HCT116 (cell line): ENCODE measurements around the gene ZNF385A. TPM values are rescaled to one million over a fixed set of nuclear protein-coding genes. Genes with fewer than 3 reads are reported as not detected.
"Not testable (repeated sequence)": the region's sequence is repeated elsewhere in the genome, so short reads cannot be mapped to it uniquely, and the experiment has no call there.

Source experiments
- ATAC-seq: fragments of 200-7000 bp; cut with Tn5 transposase; 2 replicates; pipeline ENCODE4 v1.9.1; 2020; ENCODE audit warnings: mild to moderate bottlenecking, moderate library complexity
- BruUV-seq: library from RNA; stranded (reverse); fragments of 400-500 nt; replicated peaks from 2 replicates; lab custom pipeline; 2021; lab: Mats Ljungman, UMichigan
- CTCF ChIA-PET: fragments of 300-600 bp; sonication (Branson Sonifier 250); formaldehyde crosslinking; loops from one replicate; lab custom pipeline; 2021; ENCODE audit warnings: antibody characterized with exemption; lab: Charles Lee
- POLR2A ChIA-PET: fragments of 300-600, 350-600 bp; sonication (Branson Sonifier 250); formaldehyde crosslinking; loops from one replicate; lab custom pipeline; 2021; ENCODE audit warnings: antibody characterized with exemption; lab: Charles Lee
- RAD21 ChIA-PET, 2 experiments: fragments of 300-600 bp; sonication (Branson Sonifier 250); formaldehyde crosslinking; loops; one replicate each; lab custom pipeline; 2023; ENCODE audit warnings: low total read pairs in 2 of 2; ENCODE audit not compliant: uncharacterized antibody in 2 of 2, unreplicated experiment in 2 of 2, low non-redundant PET in 1 of 2; lab: Charles Lee
- DNase-seq: peaks from one replicate; pipeline ENCODE4 v3.0.0-alpha.2; 2010; ENCODE audit warnings: low read depth, low spot score
- H2AFZ ChIP-seq: fragments of 200-600 bp; shearing (Covaris generic), sonication (generic); 2 replicates; pipeline ENCODE4 v1.6.1; 2017; ENCODE audit warnings: low read depth, mixed run types, mixed read lengths, antibody characterized with exemption, low read length; ENCODE audit not compliant: poor library complexity, severe bottlenecking
- H3K27ac ChIP-seq: 2 replicates; pipeline ENCODE4 v1.5.1; 2012; ENCODE audit warnings: low read depth, low read length
- H3K27me3 ChIP-seq: fragments of 200-600 bp; sonication (generic); 2 replicates; pipeline ENCODE4 v1.6.1; 2016; ENCODE audit warnings: mixed run types, low read length, mixed read lengths; ENCODE audit not compliant: insufficient read depth
- H3K36me3 ChIP-seq, 2 experiments: fragments of 200-500 bp in 1 of 2; fragments of 200-600 bp in 1 of 2; sonication (Bioruptor generic) in 1 of 2; sonication (generic) in 1 of 2; 2 replicates each; pipeline versions ENCODE4 v1.5.1 to v1.6.1; 2014 to 2016; ENCODE audit warnings: low read length in 2 of 2, inconsistent platforms in 1 of 2, mixed read lengths in 1 of 2, mixed run types in 1 of 2; ENCODE audit not compliant: insufficient read depth in 2 of 2, control insufficient read depth in 1 of 2
- H3K4me1 ChIP-seq, 2 experiments: fragments of 200-600 bp in 1 of 2; sonication (generic) in 1 of 2; 2 replicates each; pipeline versions ENCODE4 v1.5.1 to v1.6.1; 2012 to 2017; ENCODE audit warnings: low read length in 2 of 2, inconsistent platforms in 1 of 2, mild to moderate bottlenecking in 1 of 2, mixed read lengths in 1 of 2, mixed run types in 1 of 2, moderate library complexity in 1 of 2; ENCODE audit not compliant: insufficient read depth in 2 of 2, control insufficient read depth in 1 of 2
- H3K4me2 ChIP-seq: fragments of 200-600 bp; sonication (generic); 2 replicates; pipeline ENCODE4 v1.6.1; 2017; ENCODE audit warnings: mixed run types, low read length, mixed read lengths
- H3K4me3 ChIP-seq, 2 experiments: fragments of 200-600 bp in 1 of 2; sonication (generic) in 1 of 2; replicated peaks in 1 of 2; 2 replicates each; pipeline ENCODE4 v1.5.1; 2011 to 2016; ENCODE audit warnings: low read length in 2 of 2, control low read depth in 1 of 2, low read depth in 1 of 2, mild to moderate bottlenecking in 1 of 2, mixed read lengths in 1 of 2, mixed run types in 1 of 2
- H3K79me2 ChIP-seq: fragments of 200-600 bp; sonication (generic); 2 replicates; pipeline ENCODE4 v1.6.1; 2017; ENCODE audit warnings: mild to moderate bottlenecking, mixed run types, low read length, moderate library complexity, mixed read lengths; ENCODE audit not compliant: insufficient read depth
- H3K9ac ChIP-seq: fragments of 200-600 bp; sonication (generic); 2 replicates; pipeline ENCODE4 v1.6.1; 2016; ENCODE audit warnings: low read length, mixed read lengths
- H3K9me2 ChIP-seq: fragments of 200-600 bp; sonication (generic), shearing (Covaris generic); 2 replicates; pipeline ENCODE4 v1.6.1; 2017; ENCODE audit warnings: mixed run types, mild to moderate bottlenecking, moderate library complexity; ENCODE audit not compliant: insufficient read depth
- H3K9me3 ChIP-seq, 2 experiments: fragments of 200-500 bp in 1 of 2; fragments of 200-600 bp in 1 of 2; sonication (Bioruptor generic) in 1 of 2; sonication (generic) in 1 of 2; 2 replicates each; pipeline ENCODE4 v1.6.1; 2014 to 2017; ENCODE audit warnings: low read length in 2 of 2, mixed read lengths in 2 of 2, inconsistent platforms in 1 of 2, low read depth in 1 of 2, mild to moderate bottlenecking in 1 of 2, mixed run types in 1 of 2, moderate library complexity in 1 of 2; ENCODE audit not compliant: control insufficient read depth in 1 of 2, insufficient read depth in 1 of 2
- H4K20me1 ChIP-seq: fragments of 200-600 bp; sonication (generic), shearing (Covaris generic); 2 replicates; pipeline ENCODE4 v1.6.1; 2017; ENCODE audit warnings: mixed run types, mild to moderate bottlenecking, moderate library complexity; ENCODE audit not compliant: insufficient read depth
- CTCF ChIP-seq, 3 experiments: fragments of 200-600 bp in 1 of 3; sonication (generic) in 1 of 3; IDR thresholded peaks in 2 of 3; conservative IDR thresholded peaks in 1 of 3; 2 replicates each; pipeline ENCODE4 v1.5.1; 2012 to 2017; ENCODE audit warnings: low read depth in 2 of 3, low read length in 2 of 3, antibody characterized with exemption in 1 of 3, borderline replicate concordance in 1 of 3, control low read depth in 1 of 3, mild to moderate bottlenecking in 1 of 3, mixed read lengths in 1 of 3, mixed run types in 1 of 3, moderate library complexity in 1 of 3; ENCODE audit not compliant: insufficient read depth in 1 of 3
- SP1 ChIP-seq: IDR thresholded peaks from 2 replicates; pipeline ENCODE4 v1.6.1; 2012; ENCODE audit warnings: low read depth
- intact Hi-C: fragments of 100-400 bp; cut with micrococcal nuclease; formaldehyde crosslinking; loops from 2 replicates; pipeline ENCODE4 v1.10.0; 2022
- total RNA-seq: library from RNA; stranded (reverse); gene quantifications from one replicate; pipeline ENCODE4 v1.2.1, GENCODE V29; 2021; ENCODE audit not compliant: unreplicated experiment

ZNF385A gene
- total RNA-seq, 1 experiment from 2014 or later: 34.7 TPM

GRCh38 chr12:54355104-54355815 is 29.3 kb downstream of the ZNF385A start:
- POLR2A ChIA-PET: interaction anchor here (0.6 kb wide), 1 partner anchor 1932 kb away, joined by 5 read pairs; no protein-coding TSS in a partner anchor
- TF ChIP-seq CTCF (IDR thresholded peaks at IDR 0.05 in 2 of 3, conservative IDR thresholded peaks at IDR 0.05 in 1 of 3; ENCODE audit: borderline replicate concordance in 1 of 3, insufficient read depth in 1 of 3, low read depth in 2 of 3, low read length in 2 of 3) (peak in 2 of 3 experiments; percentile 22 to 25; a peak in 2 of 6 replicates), SP1 (no peak)
- no peaks in the 10 kb centered on the region for H3K9me2 ChIP-seq
- no peaks in the 10 kb centered on the region for H4K20me1 ChIP-seq
- no peaks in the 10 kb centered on the region for H3K27me3 ChIP-seq
- no peaks in the 10 kb centered on the region for H3K79me2 ChIP-seq
- intact Hi-C loops: no loop called here
- no peak overlapping the region for H3K4me3 ChIP-seq
- CTCF ChIA-PET: no interaction called here
- H3K4me2 ChIP-seq: no peak overlapping the region
- peaks cover 8 to 9% of the 10 kb centered on the region in 2 experiments; a peak in 3 of 4 replicates for H3K36me3 ChIP-seq
- no peak overlapping the region for H2AFZ ChIP-seq
- H3K9me3 ChIP-seq: no peaks in the 10 kb centered on the region
- no peak overlapping the region for H3K9ac ChIP-seq
- no peak overlapping the region for H3K27ac ChIP-seq
- no peak for ATAC-seq
- BruUV-seq: no TSS peak
- peaks cover 20 to 30% of the 10 kb centered on the region in 2 experiments for H3K4me1 ChIP-seq
- RAD21 ChIA-PET: no interaction called here
- DNase-seq: no peak

GRCh38 chr12:54354271-54354670 is 30.3 kb downstream of the ZNF385A start:
- DNase-seq, intact Hi-C loops, H3K27me3 ChIP-seq, RAD21 ChIA-PET, BruUV-seq, ATAC-seq, H3K4me2 ChIP-seq, H3K27ac ChIP-seq, H3K4me3 ChIP-seq, H3K9me2 ChIP-seq, H2AFZ ChIP-seq, H3K9ac ChIP-seq, H3K9me3 ChIP-seq, POLR2A ChIA-PET, H3K79me2 ChIP-seq, H4K20me1 ChIP-seq: not testable (repeated sequence)
- Histone ChIP-seq H3K4me1 (peaks cover 13 to 20% of the 10 kb centered on the region in 2 experiments), H3K36me3 (peaks cover 18 to 19% of the 10 kb centered on the region in 2 experiments)
- CTCF ChIA-PET: interaction anchor here (0.8 kb wide), 1 partner anchor 68 kb away, joined by 3 read pairs; no protein-coding TSS in a partner anchor
